A549 (cell line): ENCODE data around the gene SELENOP. TPM values are rescaled to one million over a fixed set of nuclear protein-coding genes. Genes with fewer than 3 reads are reported as not detected.

Experiments
- ATAC-seq, 2 experiments: fragments of 200-7000 bp in 1 of 2; fragments of >200 bp in 1 of 2; cut with Nextera tagmentation in 1 of 2; cut with Tn5 transposase in 1 of 2; 3 replicates each; pipeline versions ENCODE4 v1.8.0 to v1.9.1; 2018 to 2020; ENCODE audit warnings: mild to moderate bottlenecking in 1 of 2, moderate library complexity in 1 of 2
- CTCF ChIA-PET: fragments of 300-600 bp; sonication (Branson Sonifier 250); formaldehyde crosslinking; extraction: SDS; loops from one replicate; lab custom pipeline; 2021; ENCODE audit warnings: antibody characterized with exemption, inconsistent platforms; lab: Yijun Ruan, JAX
- POLR2A ChIA-PET: fragments of 350-600 bp; formaldehyde crosslinking; extraction: SDS; loops from one replicate; lab custom pipeline; 2021; ENCODE audit warnings: antibody characterized with exemption, inconsistent platforms; lab: Yijun Ruan, JAX
- DNase-seq, 2 experiments: peaks; one replicate each; pipeline versions ENCODE4 v3.0.0 to v3.0.0-alpha.2; 2011 to 2016; ENCODE audit warnings: low read depth in 1 of 2, low spot score in 1 of 2
- FAIRE-seq: peaks from 2 replicates; lab custom pipeline; 2011; peaks lifted over from hg19 to GRCh38; lab: Jason Lieb, UNC
- H3K27ac ChIP-seq, 2 experiments: fragments of >200 bp; sonication (Bioruptor Twin); formaldehyde crosslinking; 3 replicates each; pipeline ENCODE4 v1.5.1; 2016 to 2017
- H3K4me1 ChIP-seq: fragments of >200 bp; sonication (Bioruptor Twin); formaldehyde crosslinking; 3 replicates; pipeline ENCODE4 v1.6.1; 2016
- H3K4me2 ChIP-seq: fragments of >200 bp; sonication (Bioruptor Twin); formaldehyde crosslinking; 3 replicates; pipeline ENCODE4 v1.6.1; 2016
- H3K4me3 ChIP-seq: fragments of >200 bp; sonication (Bioruptor Twin); formaldehyde crosslinking; 3 replicates; pipeline ENCODE4 v1.5.1; 2016
- H3K9me3 ChIP-seq: fragments of >200 bp; sonication (Bioruptor Twin); formaldehyde crosslinking; 3 replicates; pipeline ENCODE4 v1.6.1; 2016
- ATOH8 ChIP-seq: fragments of 250-450 bp; sonication (Bioruptor Pico); IDR thresholded peaks from 2 replicates; pipeline ENCODE4 v1.5.0; 2020; ENCODE audit warnings: low read depth, mild to moderate bottlenecking, moderate library complexity
- BCL3 ChIP-seq: fragments of >200 bp; sonication (Bioruptor Twin); formaldehyde crosslinking; IDR thresholded peaks from 3 replicates; pipeline ENCODE4 v1.6.1; 2016
- CBX2 ChIP-seq: fragments of 200-600 bp; sonication (generic); IDR thresholded peaks from 2 replicates; pipeline ENCODE4 v1.6.1; 2016; ENCODE audit warnings: low read depth, mild to moderate bottlenecking, borderline replicate concordance
- CBX8 ChIP-seq: fragments of 200-600 bp; sonication (generic); IDR thresholded peaks from 2 replicates; pipeline ENCODE4 v1.6.1; 2016
- CEBPB ChIP-seq, 2 experiments: fragments of >200 bp in 1 of 2; sonication (Bioruptor Twin) in 1 of 2; formaldehyde crosslinking in 1 of 2; IDR thresholded peaks; 2 replicates each; pipeline ENCODE4 v1.6.1; 2012 to 2016
- CHD2 ChIP-seq: fragments of 150-350 bp; IDR thresholded peaks from 2 replicates; pipeline ENCODE4 v1.6.1; 2014; ENCODE audit warnings: low read length; ENCODE audit not compliant: partially characterized antibody
- CHD4 ChIP-seq: fragments of 200-600 bp; sonication (generic); IDR thresholded peaks from 2 replicates; pipeline ENCODE4 v1.6.1; 2016; ENCODE audit warnings: antibody characterized with exemption, mild to moderate bottlenecking, borderline replicate concordance
- EHMT2 ChIP-seq: fragments of 200-600 bp; sonication (generic); IDR thresholded peaks from 2 replicates; pipeline ENCODE4 v1.6.1; 2016; ENCODE audit warnings: antibody characterized with exemption, low read depth, mild to moderate bottlenecking, moderate library complexity
- EP300 ChIP-seq, 2 experiments: fragments of >200 bp; sonication (Bioruptor Twin); formaldehyde crosslinking; IDR thresholded peaks; 2 replicates in 1 of 2; 3 replicates in 1 of 2; pipeline ENCODE4 v1.6.1; 2016 to 2017
- ESRRA ChIP-seq: fragments of 150-350 bp; IDR thresholded peaks from 2 replicates; pipeline ENCODE4 v1.6.1; 2014; ENCODE audit warnings: mild to moderate bottlenecking, low read length, borderline replicate concordance
- FOSL2 ChIP-seq, 2 experiments: fragments of 450-650 bp in 1 of 2; fragments of >200 bp in 1 of 2; sonication (Bioruptor Twin) in 1 of 2; formaldehyde crosslinking; IDR thresholded peaks; 2 replicates each; pipeline versions ENCODE4 v1.5.0 to v1.6.1; 2016 to 2020; ENCODE audit warnings: mild to moderate bottlenecking in 1 of 2, moderate library complexity in 1 of 2
- HDAC2 ChIP-seq: fragments of 200-600 bp; sonication (generic); IDR thresholded peaks from 2 replicates; pipeline ENCODE4 v1.6.1; 2016
- HOXA7 ChIP-seq: fragments of 250-450 bp; sonication (Bioruptor Pico); IDR thresholded peaks from 2 replicates; pipeline ENCODE4 v1.5.0; 2020; ENCODE audit warnings: mild to moderate bottlenecking, moderate library complexity
- KDM5A ChIP-seq: fragments of 200-600 bp; sonication (generic); IDR thresholded peaks from 2 replicates; pipeline ENCODE4 v1.6.1; 2016; ENCODE audit warnings: antibody characterized with exemption, mild to moderate bottlenecking
- MYC ChIP-seq: IDR thresholded peaks from 2 replicates; pipeline ENCODE4 v1.6.1; 2012; ENCODE audit warnings: mild to moderate bottlenecking, inconsistent platforms, low read length, improper control_type of control experiment, borderline replicate concordance
- NFE2L2 ChIP-seq: fragments of 150-350 bp; conservative IDR thresholded peaks from 2 replicates; pipeline ENCODE4 v1.6.1; 2014; ENCODE audit warnings: low read length
- NR3C1 ChIP-seq: fragments of >200 bp; sonication (Bioruptor Twin); formaldehyde crosslinking; IDR thresholded peaks from 3 replicates; pipeline ENCODE4 v1.6.1; 2017
- POLR2AphosphoS2 ChIP-seq: conservative IDR thresholded peaks from 2 replicates; pipeline ENCODE4 v1.6.1; 2012; ENCODE audit warnings: low read length, improper control_type of control experiment, inconsistent platforms
- RAD21 ChIP-seq, 2 experiments: fragments of >200 bp in 1 of 2; sonication (Bioruptor Twin) in 1 of 2; formaldehyde crosslinking in 1 of 2; IDR thresholded peaks in 1 of 2; conservative IDR thresholded peaks in 1 of 2; 2 replicates in 1 of 2; 3 replicates in 1 of 2; pipeline ENCODE4 v1.6.1; 2012 to 2018; ENCODE audit warnings: inconsistent platforms in 1 of 2
- RNF2 ChIP-seq: fragments of 200-600 bp; sonication (generic); IDR thresholded peaks from 2 replicates; pipeline ENCODE4 v1.6.1; 2016; ENCODE audit warnings: low read depth, mild to moderate bottlenecking, antibody characterized with exemption, moderate library complexity, borderline replicate concordance
- SMC3 ChIP-seq: fragments of >200 bp; sonication (Bioruptor Twin); formaldehyde crosslinking; IDR thresholded peaks from 3 replicates; pipeline ENCODE4 v1.6.1; 2018; ENCODE audit warnings: inconsistent platforms
- TFCP2L1 ChIP-seq: fragments of 250-450 bp; sonication (Bioruptor Pico); IDR thresholded peaks from 2 replicates; pipeline ENCODE4 v1.5.0; 2021; ENCODE audit warnings: mild to moderate bottlenecking
- ZSCAN20 ChIP-seq: fragments of 250-450 bp; sonication (Bioruptor Pico); IDR thresholded peaks from 2 replicates; pipeline ENCODE4 v1.8.0; 2022; ENCODE audit warnings: mild to moderate bottlenecking, moderate library complexity
- WGBS: methylation state at CpG from one replicate; pipeline ENCODE4 v1.1.6; 2017; ENCODE audit errors: missing lambda C conversion rate; 5-methylcytosine and 5-hydroxymethylcytosine counted together
- polyA plus RNA-seq, 4 experiments: library from polyadenylated mRNA; depleted of rRNA in 3 of 4; stranded (reverse); fragments of >200 nt; fragmentation: RNase III in 1 of 4; extraction: RNeasy Plus Mini Kit Qiagen cat#74134 plus additional on column Dnase treatment in 1 of 4; gene quantifications; 2 replicates in 3 of 4; 3 replicates in 1 of 4; pipeline ENCODE4 v1.2.3, GENCODE V29; 2011 to 2017
- TF ChIP-seq, protein P1 (sequence below): fragments of >200 bp; sonication (Bioruptor Twin); formaldehyde crosslinking; IDR thresholded peaks from 2 replicates; pipeline ENCODE4 v1.6.1; 2016
- TF ChIP-seq, protein P2 (sequence below): IDR thresholded peaks from 2 replicates; pipeline ENCODE4 v1.6.1; 2012
- TF ChIP-seq, protein P3 (sequence below): fragments of >200 bp; sonication (Bioruptor Twin); formaldehyde crosslinking; IDR thresholded peaks from 3 replicates; pipeline ENCODE4 v1.5.1; 2016
- TF ChIP-seq, protein P4 (sequence below): IDR thresholded peaks from 2 replicates; pipeline ENCODE4 v1.6.1; 2012; ENCODE audit warnings: low read depth, borderline replicate concordance

The SELENOP gene
- polyA plus RNA-seq, 2 of the 4 experiments (the other 2 are of a cell fraction), result 0.17 to 0.96 TPM

DNA sequence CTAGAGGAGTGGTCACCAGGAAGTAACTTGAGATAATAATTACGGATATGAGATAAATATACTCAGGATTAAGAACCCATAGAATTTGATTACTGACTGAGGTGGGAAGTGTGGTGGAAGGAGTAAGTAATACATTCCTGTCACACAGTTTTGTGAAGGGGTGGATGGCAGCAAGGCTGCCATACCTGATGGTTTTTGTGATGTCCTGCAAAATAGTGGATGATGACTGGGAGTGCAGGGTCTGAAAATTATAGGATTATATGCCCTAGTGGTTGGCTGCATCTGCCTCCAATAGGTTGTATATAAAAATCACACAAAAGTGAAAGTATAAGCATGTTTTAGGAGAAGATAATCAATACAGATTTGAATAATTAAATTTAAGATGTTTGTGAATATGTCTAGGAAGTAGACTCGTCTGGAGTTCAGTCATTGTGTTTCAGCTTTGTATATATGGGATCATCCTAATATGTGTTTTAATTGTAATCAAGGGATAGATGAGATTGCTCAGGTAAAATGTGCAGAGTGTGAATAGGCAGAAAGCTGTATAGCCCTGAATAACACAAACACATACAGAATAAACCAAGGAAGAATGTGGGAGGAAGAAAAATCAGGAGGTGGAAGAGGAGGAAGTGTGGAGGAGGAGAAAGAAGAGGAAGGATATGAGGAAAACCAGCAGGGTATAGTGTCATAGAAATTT, 5.5 kb downstream of the SELENOP start:
- TF ChIP-seq CEBPB (IDR thresholded peaks at IDR 0.05) (no peak), ZSCAN20 (CRISPR knock-in tag) (no peak), TFCP2L1 (CRISPR knock-in tag) (no peak), EP300 (IDR thresholded peaks at IDR 0.05) (no peak), CBX2 (no peak), NFE2L2 (no peak), NR3C1 (no peak), KDM5A (no peak), ESRRA (no peak), MYC (no peak), CBX8 (no peak), POLR2AphosphoS2 (no peak), ATOH8 (no peak), BCL3 (no peak), HOXA7 (CRISPR knock-in tag) (no peak), RNF2 (no peak), CHD2 (no peak)
- TF ChIP-seq, protein P1, sequence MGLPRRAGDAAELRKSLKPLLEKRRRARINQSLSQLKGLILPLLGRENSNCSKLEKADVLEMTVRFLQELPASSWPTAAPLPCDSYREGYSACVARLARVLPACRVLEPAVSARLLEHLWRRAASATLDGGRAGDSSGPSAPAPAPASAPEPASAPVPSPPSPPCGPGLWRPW, result no peak
- TF ChIP-seq, protein P2, sequence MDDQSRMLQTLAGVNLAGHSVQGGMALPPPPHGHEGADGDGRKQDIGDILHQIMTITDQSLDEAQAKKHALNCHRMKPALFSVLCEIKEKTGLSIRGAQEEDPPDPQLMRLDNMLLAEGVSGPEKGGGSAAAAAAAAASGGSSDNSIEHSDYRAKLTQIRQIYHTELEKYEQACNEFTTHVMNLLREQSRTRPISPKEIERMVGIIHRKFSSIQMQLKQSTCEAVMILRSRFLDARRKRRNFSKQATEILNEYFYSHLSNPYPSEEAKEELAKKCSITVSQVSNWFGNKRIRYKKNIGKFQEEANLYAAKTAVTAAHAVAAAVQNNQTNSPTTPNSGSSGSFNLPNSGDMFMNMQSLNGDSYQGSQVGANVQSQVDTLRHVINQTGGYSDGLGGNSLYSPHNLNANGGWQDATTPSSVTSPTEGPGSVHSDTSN, result no peak
- TF ChIP-seq, protein P3, sequence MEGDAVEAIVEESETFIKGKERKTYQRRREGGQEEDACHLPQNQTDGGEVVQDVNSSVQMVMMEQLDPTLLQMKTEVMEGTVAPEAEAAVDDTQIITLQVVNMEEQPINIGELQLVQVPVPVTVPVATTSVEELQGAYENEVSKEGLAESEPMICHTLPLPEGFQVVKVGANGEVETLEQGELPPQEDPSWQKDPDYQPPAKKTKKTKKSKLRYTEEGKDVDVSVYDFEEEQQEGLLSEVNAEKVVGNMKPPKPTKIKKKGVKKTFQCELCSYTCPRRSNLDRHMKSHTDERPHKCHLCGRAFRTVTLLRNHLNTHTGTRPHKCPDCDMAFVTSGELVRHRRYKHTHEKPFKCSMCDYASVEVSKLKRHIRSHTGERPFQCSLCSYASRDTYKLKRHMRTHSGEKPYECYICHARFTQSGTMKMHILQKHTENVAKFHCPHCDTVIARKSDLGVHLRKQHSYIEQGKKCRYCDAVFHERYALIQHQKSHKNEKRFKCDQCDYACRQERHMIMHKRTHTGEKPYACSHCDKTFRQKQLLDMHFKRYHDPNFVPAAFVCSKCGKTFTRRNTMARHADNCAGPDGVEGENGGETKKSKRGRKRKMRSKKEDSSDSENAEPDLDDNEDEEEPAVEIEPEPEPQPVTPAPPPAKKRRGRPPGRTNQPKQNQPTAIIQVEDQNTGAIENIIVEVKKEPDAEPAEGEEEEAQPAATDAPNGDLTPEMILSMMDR, result no peak
- TF ChIP-seq, all 56 proteins: peak for 0
- Histone ChIP-seq H3K4me2 (no peak overlapping the region), H3K4me3 (no peak overlapping the region), H3K9me3 (no peaks in the 10 kb centered on the region), H3K4me1 (no peaks in the 10 kb centered on the region), H3K27ac (no peak overlapping the region)
- FAIRE-seq, result no peak
- CTCF ChIA-PET, result no interaction called here
- POLR2A ChIA-PET, result no interaction called here
- ATAC-seq, result no peak
- no peak for DNase-seq
- 53% methylated on average over 2 of the region's 2 CpGs for WGBS

DNA sequence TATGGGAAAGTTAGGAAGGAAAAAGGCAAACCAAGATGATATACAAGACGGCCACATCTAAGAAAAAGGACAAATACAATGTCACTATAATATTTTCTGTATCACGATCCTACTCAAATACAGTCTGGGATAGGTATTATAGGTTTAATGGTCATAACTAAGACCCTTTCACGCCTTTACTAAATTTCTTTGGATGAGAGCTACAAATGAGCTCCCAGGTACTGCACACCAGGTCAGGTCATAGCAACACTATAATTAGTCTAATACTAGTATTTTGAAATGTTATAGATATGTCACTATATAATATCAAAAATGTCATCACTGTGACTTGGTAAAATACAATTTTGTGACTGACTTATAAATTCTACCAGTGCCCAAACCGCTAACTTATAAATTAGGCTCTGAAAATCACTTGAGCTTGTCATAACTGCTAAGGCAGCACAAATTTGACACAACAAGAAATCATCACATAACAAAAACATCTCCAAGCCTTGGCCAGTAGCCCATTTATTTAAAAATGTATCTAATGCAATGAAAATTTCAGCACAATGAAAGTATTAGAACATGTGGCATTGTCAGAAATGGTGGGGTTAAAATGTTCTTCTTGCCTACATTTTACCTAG, 6.9 kb downstream of the SELENOP start:
- H3K4me1 ChIP-seq, result no peaks in the 10 kb centered on the region
- ATAC-seq (no peak), DNase-seq (no peak), FAIRE-seq (no peak)
- CTCF ChIA-PET, result no interaction called here
- H3K4me2 ChIP-seq, result no peak overlapping the region
- H3K4me3 ChIP-seq, result no peak overlapping the region
- no peak overlapping the region for H3K27ac ChIP-seq
- H3K9me3 ChIP-seq, result no peaks in the 10 kb centered on the region
- 64% methylated on average over 4 of the region's 4 CpGs for WGBS
- POLR2A ChIA-PET, result no interaction called here
- TF ChIP-seq SMC3 (no peak), BCL3 (no peak), RAD21 (conservative IDR thresholded peaks at IDR 0.05 in 1 of 2, IDR thresholded peaks at IDR 0.05 in 1 of 2) (no peak), HDAC2 (no peak), ATOH8 (no peak), TFCP2L1 (CRISPR knock-in tag) (no peak), CBX2 (no peak), FOSL2 (IDR thresholded peaks at IDR 0.05) (no peak), FOSL2 (CRISPR knock-in tag; IDR thresholded peaks at IDR 0.05) (no peak), CHD4 (no peak), CBX8 (no peak), EHMT2 (no peak), NFE2L2 (no peak)
- TF ChIP-seq, protein P4, sequence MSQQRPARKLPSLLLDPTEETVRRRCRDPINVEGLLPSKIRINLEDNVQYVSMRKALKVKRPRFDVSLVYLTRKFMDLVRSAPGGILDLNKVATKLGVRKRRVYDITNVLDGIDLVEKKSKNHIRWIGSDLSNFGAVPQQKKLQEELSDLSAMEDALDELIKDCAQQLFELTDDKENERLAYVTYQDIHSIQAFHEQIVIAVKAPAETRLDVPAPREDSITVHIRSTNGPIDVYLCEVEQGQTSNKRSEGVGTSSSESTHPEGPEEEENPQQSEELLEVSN, result no peak
